GM18498 (cell line): ENCODE data around the gene EIF5AL1.
A peak's percentile ranks its signal among the peaks of the same experiment; 100 is the strongest.
"Not testable (repeated sequence)": the region's sequence is repeated elsewhere in the genome, so short reads cannot be mapped to it uniquely, and the experiment has no call there.

Source experiments
- ATAC-seq: cut with Tn5 transposase; IDR thresholded peaks from one replicate; pipeline ENCODE4 v1.9.1; 2021; ENCODE audit warnings: mild to moderate bottlenecking, moderate library complexity; ENCODE audit not compliant: unreplicated experiment

EIF5AL1 gene

GRCh38 chr10:79487296-79488194 lies 24.8 kb upstream of the EIF5AL1 start:
- ATAC-seq, result peak; percentile 87

GRCh38 chr10:79488336-79488735 lies 24.0 kb upstream of the EIF5AL1 start:
- no peak for ATAC-seq

GRCh38 chr10:79488870-79489269 lies 23.5 kb upstream of the EIF5AL1 start:
- no peak for ATAC-seq

GRCh38 chr10:79490400-79491142 lies 21.8 kb upstream of the EIF5AL1 start:
- ATAC-seq, result no peak

- no peak for ATAC-seq
These were observed 21.0 kb upstream of the EIF5AL1 start for GRCh38 chr10:79491143-79491835.

- no peak for ATAC-seq
These were observed 20.1 kb upstream of the EIF5AL1 start for GRCh38 chr10:79492256-79492655.

GRCh38 chr10:79492839-79493238 lies 19.5 kb upstream of the EIF5AL1 start:
- ATAC-seq, result no peak

GRCh38 chr10:79493806-79494205 lies 18.5 kb upstream of the EIF5AL1 start:
- no peak for ATAC-seq

GRCh38 chr10:79494871-79495705 lies 17.2 kb upstream of the EIF5AL1 start:
- ATAC-seq, result no peak

- ATAC-seq, result no peak
These were observed 16.5 kb upstream of the EIF5AL1 start for GRCh38 chr10:79495791-79496190.

GRCh38 chr10:79496896-79497295 lies 15.4 kb upstream of the EIF5AL1 start:
- ATAC-seq, result no peak

GRCh38 chr10:79498291-79498829 lies 14.0 kb upstream of the EIF5AL1 start:
- no peak for ATAC-seq

- no peak for ATAC-seq
These were observed 9.6 kb upstream of the EIF5AL1 start for GRCh38 chr10:79502561-79503309.

GRCh38 chr10:79503787-79504186 lies 8.5 kb upstream of the EIF5AL1 start:
- not testable (repeated sequence) for ATAC-seq

GRCh38 chr10:79504483-79504882 lies 7.8 kb upstream of the EIF5AL1 start:
- not testable (repeated sequence) for ATAC-seq

- ATAC-seq, result not testable (repeated sequence)
These were observed 7.0 kb upstream of the EIF5AL1 start for GRCh38 chr10:79505328-79505727.

- no peak for ATAC-seq
These were observed 6.5 kb upstream of the EIF5AL1 start for GRCh38 chr10:79505829-79506228.

GRCh38 chr10:79507440-79508167 lies 4.7 kb upstream of the EIF5AL1 start:
- ATAC-seq, result no peak

- not testable (repeated sequence) for ATAC-seq
These were observed 4.1 kb upstream of the EIF5AL1 start for GRCh38 chr10:79508245-79508644.
